T1000 (cell line): Measurements from ENCODE around the gene PRPF40A.

Experiments
- DNase-seq: peaks from one replicate; lab custom pipeline; 2025; ENCODE audit warnings: mixed read lengths; lab: John Stamatoyannopoulos, UW

PRPF40A gene

DNA sequence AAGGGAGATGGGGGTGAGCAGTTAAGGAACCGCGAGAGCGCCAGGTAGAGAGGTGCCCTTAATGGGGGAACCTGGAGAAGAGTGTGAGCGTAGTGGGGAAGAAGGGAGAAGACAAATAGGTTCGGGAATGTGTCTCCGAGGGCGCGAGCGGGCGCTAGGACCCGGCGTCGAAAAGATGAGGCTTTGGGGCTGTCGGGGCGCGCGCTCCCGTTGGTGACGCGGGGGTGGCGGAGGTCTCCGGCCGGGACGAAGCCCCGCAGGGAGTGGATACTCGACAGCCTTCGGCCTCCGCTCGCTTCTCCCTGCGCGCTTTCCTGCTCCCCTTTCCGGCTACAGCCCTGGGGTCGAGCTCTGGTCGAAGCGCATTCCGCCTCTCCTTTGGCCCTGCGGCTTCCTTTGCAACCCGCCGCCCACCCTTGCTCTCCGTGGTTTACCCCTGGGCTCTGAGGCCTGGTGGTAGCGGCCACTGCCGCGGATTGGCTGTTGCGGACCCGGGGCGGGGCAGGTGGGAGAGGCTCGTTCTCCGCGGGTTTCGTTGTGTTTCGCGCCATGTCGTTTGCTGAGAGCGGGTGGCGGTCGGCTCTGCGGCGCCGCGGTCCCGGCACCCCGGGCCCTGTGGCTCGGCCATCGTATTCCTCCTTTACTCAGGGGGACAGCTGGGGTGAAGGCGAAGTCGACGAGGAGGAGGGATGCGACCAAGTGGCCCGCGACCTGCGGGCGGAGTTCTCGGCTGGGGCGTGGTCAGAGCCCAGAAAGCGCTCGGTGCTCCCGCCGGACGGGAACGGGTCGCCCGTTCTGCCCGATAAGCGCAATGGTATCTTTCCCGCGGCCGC, 1.0 kb upstream of the PRPF40A start, which contains the start of gene ARL6IP6:
Gene ARL6IP6 (plus strand): TSS at position 545 of the 833 bp plus-strand sequence. CDS start 5 bp downstream, at position 550.
- peak; percentile 88 for DNase-seq

GRCh38 chr2:152716805-152717227, 445 bp downstream of the PRPF40A start:
- no peak for DNase-seq

- DNase-seq: no peak
Measured at GRCh38 chr2:152715854-152716428, 1.3 kb downstream of the PRPF40A start.

GRCh38 chr2:152715112-152715511, 2.1 kb downstream of the PRPF40A start:
- no peak for DNase-seq

DNA sequence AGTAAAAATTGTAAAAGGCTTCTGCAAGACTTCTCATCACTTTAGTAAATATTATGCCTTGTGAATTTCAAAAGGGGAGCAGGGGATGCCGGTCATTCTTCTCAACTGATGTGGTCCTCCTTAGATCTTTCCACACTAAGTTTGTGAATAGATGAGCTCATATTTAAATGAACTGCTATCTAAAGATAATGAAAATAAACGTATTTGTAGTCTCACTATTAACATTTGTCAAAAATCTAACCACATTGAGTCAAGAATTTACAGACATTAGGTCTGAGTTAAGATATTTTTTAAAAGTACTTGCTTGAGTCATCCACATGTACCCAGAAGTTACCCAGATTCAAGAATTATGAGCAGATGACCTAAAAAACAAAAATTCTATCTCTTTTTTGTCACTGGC, 6.5 kb downstream of the PRPF40A start:
- DNase-seq: no peak

GRCh38 chr2:152708742-152709141, 8.5 kb downstream of the PRPF40A start:
- DNase-seq: no peak

DNA sequence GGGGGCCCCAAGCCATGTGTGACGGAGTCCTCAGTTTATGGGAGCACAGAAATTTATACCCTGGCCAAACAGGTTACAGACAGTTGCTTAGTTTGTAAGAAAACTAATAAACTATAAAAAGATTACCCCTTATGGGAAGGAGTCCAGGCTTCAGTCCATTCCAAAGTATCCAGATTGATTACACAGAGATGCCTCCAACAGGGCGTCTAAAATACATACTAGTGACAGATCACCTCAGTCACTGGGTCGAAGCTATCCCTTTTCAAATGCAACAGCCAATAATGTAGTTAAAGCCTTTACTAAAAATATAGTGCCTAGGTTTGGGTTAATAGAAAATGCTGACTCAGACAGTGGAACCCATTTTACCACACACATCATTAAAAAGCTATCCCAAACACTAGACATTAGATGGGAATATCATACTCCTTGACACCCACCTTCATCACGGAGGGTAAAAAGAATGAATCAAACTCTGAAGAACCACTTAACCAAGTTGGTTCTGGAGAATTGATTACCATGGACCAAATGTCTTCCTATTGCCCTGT, 10.7 kb downstream of the PRPF40A start:
- DNase-seq: no peak

- no peak for DNase-seq
Measured at GRCh38 chr2:152701198-152701597, 16.1 kb downstream of the PRPF40A start.

GRCh38 chr2:152696476-152696875, 20.8 kb downstream of the PRPF40A start:
- no peak for DNase-seq

- DNase-seq: no peak
Measured at GRCh38 chr2:152695763-152696162, 21.5 kb downstream of the PRPF40A start.

DNA sequence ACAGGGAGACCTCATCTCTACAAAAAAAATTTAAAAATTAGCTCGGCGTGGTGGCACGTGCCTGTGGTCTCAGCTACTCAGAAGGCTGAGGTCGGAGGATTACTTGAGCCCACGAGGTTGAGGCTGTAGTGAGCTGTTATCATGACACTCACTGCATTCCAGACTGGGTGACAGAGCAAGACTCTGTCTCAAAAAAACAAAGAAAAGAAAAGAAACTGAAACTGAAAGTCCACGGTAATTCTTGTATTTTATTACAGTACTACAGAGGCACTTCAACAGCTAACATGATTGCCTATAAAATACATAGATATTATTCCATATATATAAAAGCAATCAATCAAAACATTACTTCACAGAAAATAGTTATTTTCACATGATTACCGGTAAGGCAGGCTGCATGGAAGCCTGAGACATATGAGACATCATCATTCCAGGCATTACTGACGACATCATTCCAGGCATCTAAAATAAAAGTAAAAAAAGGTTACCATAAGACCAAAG, 23.1 kb downstream of the PRPF40A start:
- DNase-seq: peak; percentile 24

GRCh38 chr2:152693033-152693432, 24.2 kb downstream of the PRPF40A start:
- DNase-seq: no peak

DNA sequence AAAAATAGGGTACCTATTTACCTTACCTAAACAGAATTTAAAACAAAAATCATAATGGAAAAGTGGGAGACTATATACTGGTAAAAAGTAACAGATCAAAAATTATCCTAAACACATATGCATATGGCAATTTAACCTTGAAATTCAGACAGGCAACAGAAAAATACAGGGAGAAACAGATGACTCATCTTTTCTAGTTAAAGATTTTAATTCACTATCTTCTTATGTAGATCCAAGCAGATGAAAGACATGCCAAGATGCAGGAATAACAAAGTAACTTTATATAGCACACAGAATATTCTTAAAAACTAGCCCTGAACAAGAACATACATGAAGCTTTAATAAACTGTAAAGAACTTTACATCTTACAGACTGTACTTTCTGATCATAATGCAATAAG, 30.9 kb downstream of the PRPF40A start:
- no peak for DNase-seq

DNA sequence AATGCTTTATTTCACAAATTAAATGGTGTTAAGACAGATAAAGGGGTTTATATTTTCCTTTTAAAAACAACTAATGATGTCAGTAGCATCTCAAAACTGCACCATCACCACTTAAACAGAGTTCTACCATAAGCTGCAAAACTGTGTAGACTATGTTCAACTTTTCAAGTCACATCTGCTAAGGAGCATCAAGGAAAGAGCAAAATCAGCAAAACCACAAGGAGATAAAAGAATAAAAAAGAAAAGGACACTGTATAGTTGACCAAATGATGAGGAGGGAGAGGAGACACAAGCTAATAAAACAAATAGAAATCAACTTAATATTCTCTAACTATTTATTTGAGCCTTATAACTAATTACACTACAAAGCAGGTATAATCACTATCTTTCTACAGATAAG, 33.9 kb downstream of the PRPF40A start:
- DNase-seq: no peak

DNA sequence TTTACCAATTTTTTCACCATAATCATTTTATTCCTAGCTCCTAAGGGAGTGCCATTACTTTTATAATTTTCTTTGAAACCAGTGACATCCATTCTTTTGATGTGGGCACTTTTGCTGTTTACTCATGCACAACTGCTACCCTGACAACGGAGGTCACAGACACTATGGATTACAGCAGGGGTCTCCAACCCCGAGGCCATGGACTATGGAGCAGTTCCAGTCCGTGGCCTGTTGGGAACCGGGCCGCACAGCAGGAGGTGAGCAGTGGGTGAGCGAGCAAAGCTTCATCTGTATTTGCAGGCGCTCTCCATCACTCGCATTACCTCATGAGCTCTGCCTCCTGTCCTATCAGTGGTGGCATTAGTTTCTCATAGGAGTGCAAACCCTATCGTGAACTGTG, 34.6 kb downstream of the PRPF40A start:
- no peak for DNase-seq

GRCh38 chr2:152678808-152679207, 38.5 kb downstream of the PRPF40A start:
- no peak for DNase-seq

GRCh38 chr2:152676461-152676860, 40.8 kb downstream of the PRPF40A start:
- DNase-seq: no peak

DNA sequence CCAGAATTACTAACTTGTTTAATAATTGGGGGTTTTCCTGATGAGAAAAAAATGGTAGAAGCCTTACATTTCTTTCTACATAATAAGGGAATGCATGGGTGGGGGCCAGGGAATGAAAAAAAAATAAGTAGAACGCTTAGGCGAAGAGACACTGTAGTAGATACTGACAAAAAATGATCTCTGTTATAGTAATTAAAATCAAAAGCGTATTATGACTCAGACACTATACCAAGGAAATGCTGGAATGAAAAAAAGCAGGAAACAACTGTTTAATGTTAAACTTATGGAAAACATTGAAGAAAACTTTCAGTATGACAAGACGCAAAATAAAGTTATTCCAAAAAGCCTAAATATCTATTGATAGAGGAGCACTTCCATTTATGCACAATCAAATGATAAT, 42.9 kb downstream of the PRPF40A start:
- no peak for DNase-seq

- DNase-seq: no peak
Measured at GRCh38 chr2:152664725-152665124, 52.5 kb downstream of the PRPF40A start.

- DNase-seq: no peak
Measured at GRCh38 chr2:152661076-152661475, 56.2 kb downstream of the PRPF40A start.

GRCh38 chr2:152658221-152658620, 59.0 kb downstream of the PRPF40A start:
- no peak for DNase-seq

DNA sequence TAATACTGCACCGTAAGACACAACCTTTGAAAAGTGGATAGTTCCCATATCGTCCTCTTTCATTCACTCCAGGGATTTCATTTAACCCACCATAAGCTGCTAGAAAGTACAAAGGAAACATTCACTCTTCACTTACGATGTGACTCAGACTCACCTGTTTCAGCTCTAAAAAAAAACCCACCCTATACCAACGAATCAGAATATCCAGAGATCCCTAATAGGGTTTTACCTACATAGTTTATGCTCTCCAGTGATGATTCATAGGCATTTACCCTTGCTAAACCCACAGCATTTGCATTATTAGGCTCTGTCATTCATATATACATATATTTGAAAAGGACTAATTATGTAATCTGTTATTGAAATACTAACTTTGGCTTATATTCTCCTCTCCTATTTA, 60.2 kb downstream of the PRPF40A start:
- no peak for DNase-seq

- no peak for DNase-seq
Measured at GRCh38 chr2:152655880-152656279, 61.4 kb downstream of the PRPF40A start.
